ENCODE results near the gene CATSPERZ.

- no peak for TF ChIP-seq CTCF (IDR thresholded peaks at IDR 0.05)
- TF ChIP-seq POLR2A (IDR thresholded peaks at IDR 0.05), result no peak
These were observed 49.2 kb downstream of the CATSPERZ start for GRCh38 chr11:64349404-64349803.

All from lower leg skin (tissue), 3 donors.